Choroid plexus epithelial cell (primary cell): ENCODE data around the gene ARHGDIA.

ENCODE experiments used
- DNase-seq: peaks from one replicate; pipeline ENCODE4 v3.0.0-alpha.2; 2010; ENCODE audit warnings: low read depth
- H3K4me3 ChIP-seq: 2 replicates; pipeline ENCODE4 v1.5.1; 2011; ENCODE audit warnings: low read depth, mild to moderate bottlenecking, control low read depth, low read length, moderate library complexity
- TF ChIP-seq, protein P1 (sequence below): conservative IDR thresholded peaks from 2 replicates; pipeline ENCODE4 v1.5.1; 2011; ENCODE audit warnings: low read depth, mild to moderate bottlenecking, control low read depth, inconsistent platforms, low read length, moderate library complexity

The ARHGDIA gene

GRCh38 chr17:81891303-81891552 lies 20.1 kb upstream of the ARHGDIA start:
- peak overlapping the region; percentile 91 for H3K4me3 ChIP-seq
- no peak for DNase-seq
- TF ChIP-seq, protein P1, sequence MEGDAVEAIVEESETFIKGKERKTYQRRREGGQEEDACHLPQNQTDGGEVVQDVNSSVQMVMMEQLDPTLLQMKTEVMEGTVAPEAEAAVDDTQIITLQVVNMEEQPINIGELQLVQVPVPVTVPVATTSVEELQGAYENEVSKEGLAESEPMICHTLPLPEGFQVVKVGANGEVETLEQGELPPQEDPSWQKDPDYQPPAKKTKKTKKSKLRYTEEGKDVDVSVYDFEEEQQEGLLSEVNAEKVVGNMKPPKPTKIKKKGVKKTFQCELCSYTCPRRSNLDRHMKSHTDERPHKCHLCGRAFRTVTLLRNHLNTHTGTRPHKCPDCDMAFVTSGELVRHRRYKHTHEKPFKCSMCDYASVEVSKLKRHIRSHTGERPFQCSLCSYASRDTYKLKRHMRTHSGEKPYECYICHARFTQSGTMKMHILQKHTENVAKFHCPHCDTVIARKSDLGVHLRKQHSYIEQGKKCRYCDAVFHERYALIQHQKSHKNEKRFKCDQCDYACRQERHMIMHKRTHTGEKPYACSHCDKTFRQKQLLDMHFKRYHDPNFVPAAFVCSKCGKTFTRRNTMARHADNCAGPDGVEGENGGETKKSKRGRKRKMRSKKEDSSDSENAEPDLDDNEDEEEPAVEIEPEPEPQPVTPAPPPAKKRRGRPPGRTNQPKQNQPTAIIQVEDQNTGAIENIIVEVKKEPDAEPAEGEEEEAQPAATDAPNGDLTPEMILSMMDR: no peak

- TF ChIP-seq, protein P1: no peak
- H3K4me3 ChIP-seq: peak overlapping the region; percentile 91
- no peak for DNase-seq
Measured at GRCh38 chr17:81890447-81891302, 19.5 kb upstream of the ARHGDIA start.

DNA sequence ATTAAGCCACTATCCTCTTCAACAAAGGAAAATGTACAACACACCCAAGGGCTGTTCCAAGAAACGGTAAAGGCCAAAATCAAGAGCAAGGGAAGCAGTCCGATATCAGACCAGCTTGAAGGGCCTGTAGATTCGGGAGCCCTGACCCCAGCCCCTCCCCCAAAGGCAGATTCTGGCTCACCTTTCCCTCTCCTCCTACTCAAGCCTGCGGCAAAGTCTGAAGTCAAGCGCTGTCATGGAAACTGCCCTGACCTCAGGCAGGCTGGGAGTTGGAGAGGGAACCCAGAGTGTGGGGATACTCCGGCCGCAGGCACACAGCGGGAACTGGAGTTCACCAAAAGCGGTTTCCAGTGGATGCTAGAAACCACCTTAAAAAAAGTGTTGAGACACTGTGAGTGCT lies 18.5 kb upstream of the ARHGDIA start:
- no peak overlapping the region for H3K4me3 ChIP-seq
- TF ChIP-seq, protein P1: no peak
- no peak for DNase-seq

DNA sequence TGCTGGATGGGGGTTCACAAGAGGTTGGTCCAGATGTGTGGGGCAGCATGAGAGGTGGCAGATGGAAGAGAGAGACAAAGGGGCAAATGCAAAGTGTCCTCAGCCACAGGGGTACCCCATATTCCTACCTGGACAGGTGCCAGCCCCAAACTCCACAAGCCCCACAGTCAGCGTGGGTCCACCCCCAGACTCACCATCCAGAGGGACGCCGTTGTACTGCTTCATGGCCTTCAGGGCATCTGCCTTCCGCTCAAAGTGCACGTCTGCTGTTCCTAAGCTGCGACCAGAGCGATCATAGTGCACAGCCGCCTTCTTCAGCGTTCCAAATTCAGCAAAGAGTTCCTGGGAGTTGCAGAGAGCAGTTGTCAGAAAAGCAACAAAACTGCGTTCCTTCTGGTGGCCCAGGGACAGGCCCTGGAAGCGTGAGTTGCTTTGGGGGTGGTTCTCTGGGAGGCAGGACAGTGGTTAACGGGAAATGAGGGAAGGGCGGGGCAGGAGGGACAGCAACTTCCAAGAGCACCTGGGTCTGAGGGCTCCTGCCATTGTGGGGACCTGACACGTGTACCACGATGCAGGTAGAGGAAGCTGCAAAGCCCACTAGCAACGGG lies 18.0 kb upstream of the ARHGDIA start:
- no peak for DNase-seq
- TF ChIP-seq, protein P1: no peak
- no peak overlapping the region for H3K4me3 ChIP-seq

DNA sequence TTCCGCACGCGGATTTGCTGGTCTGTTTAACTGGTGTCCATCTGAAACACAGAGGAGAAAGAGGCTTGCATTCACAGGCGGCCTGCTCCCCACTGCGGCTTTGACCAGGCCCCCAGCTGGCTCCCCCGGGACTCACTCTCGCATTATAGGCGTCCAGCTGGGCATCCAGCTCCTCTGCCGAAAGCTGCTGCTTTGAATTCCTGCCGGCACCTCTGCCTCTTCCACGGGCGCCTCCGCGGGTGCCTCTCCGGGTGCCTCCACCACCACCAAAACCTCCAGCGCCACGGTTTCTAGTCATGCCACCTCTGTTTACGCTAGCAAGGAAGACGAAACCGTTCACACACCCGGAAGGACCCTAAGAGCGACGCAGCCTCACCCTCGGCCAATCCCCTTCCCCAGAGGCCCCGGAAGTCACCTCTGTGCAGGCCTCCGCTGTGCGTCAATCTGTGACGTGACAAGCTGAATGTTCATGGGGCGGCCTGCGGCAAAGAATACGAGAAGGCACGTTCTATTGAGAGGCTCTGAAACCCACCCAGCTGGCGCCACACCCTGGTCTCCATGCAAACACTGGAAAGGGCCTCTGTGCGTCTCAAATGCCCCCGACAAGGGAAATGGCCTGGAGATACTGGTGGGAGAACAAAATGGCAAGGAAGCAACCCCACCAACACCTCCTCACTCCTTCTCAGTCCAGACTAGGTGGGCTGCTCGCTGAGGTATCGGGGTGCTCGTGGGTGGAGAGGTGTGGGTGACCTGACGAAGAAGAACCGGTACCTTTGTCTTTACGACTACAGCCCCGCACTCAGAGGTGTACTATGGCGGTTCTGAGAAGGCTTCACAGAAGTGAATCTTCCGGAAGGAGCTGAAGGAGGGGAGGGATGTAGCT lies 17.2 kb upstream of the ARHGDIA start:
- no peak overlapping the region for H3K4me3 ChIP-seq
- DNase-seq: no peak
- TF ChIP-seq, protein P1: no peak

GRCh38 chr17:81885869-81886548 lies 14.9 kb upstream of the ARHGDIA start:
- no peak overlapping the region for H3K4me3 ChIP-seq
- TF ChIP-seq, protein P1: no peak

More at GRCh38 chr17:81885869-81886548, 14.9 kb upstream of the ARHGDIA start:
- DNase-seq: no peak
